Esophagus muscularis mucosa (tissue), 4 donors: ENCODE measurements around the gene DNAJA2.

Source experiments
- CTCF ChIP-seq, 3 experiments: fragments of 200-600 bp in 2 of 3; fragments of 450-650 bp in 1 of 3; sonication (generic) in 2 of 3; IDR thresholded peaks; one replicate each; pipeline ENCODE4 v1.5.1; 2017 to 2019; ENCODE audit warnings: antibody characterized with exemption in 3 of 3, mild to moderate bottlenecking in 2 of 3, moderate library complexity in 1 of 3
- EP300 ChIP-seq: sonication (generic); formaldehyde crosslinking; IDR thresholded peaks from one replicate; pipeline ENCODE4 v1.6.1; 2017; ENCODE audit warnings: antibody characterized with exemption
- POLR2A ChIP-seq: fragments of 450-650 bp; IDR thresholded peaks from one replicate; pipeline ENCODE4 v1.6.1; 2017; ENCODE audit warnings: antibody characterized with exemption, moderate library complexity, mild to moderate bottlenecking, low read depth
- POLR2AphosphoS5 ChIP-seq, 2 donors: sonication (generic); formaldehyde crosslinking; IDR thresholded peaks; one replicate each; pipeline ENCODE4 v1.6.1; 2017; ENCODE audit warnings: antibody characterized with exemption in 2 of 2

GRCh38 chr16:46911650-46912049 is 61.8 kb downstream of the DNAJA2 start:
- TF ChIP-seq CTCF (IDR thresholded peaks at IDR 0.05) (no peak), POLR2AphosphoS5 (IDR thresholded peaks at IDR 0.05) (no peak), EP300 (no peak), POLR2A (no peak)
